H1 (cell line): ENCODE measurements around the gene CRYBB2. TPM values are rescaled to one million over a fixed set of nuclear protein-coding genes. Genes with fewer than 3 reads are reported as not detected.

Source experiments
- ASH2L ChIP-seq: fragments of 200-600, 300-600 bp; sonication (generic); IDR thresholded peaks from one replicate; pipeline ENCODE4 v1.7.1; 2017; ENCODE audit warnings: low read length
- CREB1 ChIP-seq: IDR thresholded peaks from 2 replicates; pipeline ENCODE4 v1.6.1; 2012; ENCODE audit warnings: inconsistent platforms
- HDAC6 ChIP-seq: IDR thresholded peaks from one replicate; pipeline ENCODE4 v1.7.1; 2012; ENCODE audit warnings: low read depth, mild to moderate bottlenecking, inconsistent platforms, low read length, moderate library complexity
- RNF2 ChIP-seq: fragments of 200-900, 300-1000 bp; sonication (generic); IDR thresholded peaks from 2 replicates; pipeline ENCODE4 v1.7.1; 2016; ENCODE audit warnings: borderline replicate concordance, low read depth, mild to moderate bottlenecking, antibody characterized with exemption, low read length; ENCODE audit not compliant: poor library complexity, severe bottlenecking; ENCODE audit errors: missing control alignments
- SP1 ChIP-seq: IDR thresholded peaks from 2 replicates; pipeline ENCODE4 v1.6.1; 2011; ENCODE audit warnings: low read depth, low read length
- TAF1 ChIP-seq: IDR thresholded peaks from 2 replicates; pipeline ENCODE4 v1.6.1; 2011; ENCODE audit warnings: mild to moderate bottlenecking, low read depth, low read length
- polyA plus RNA-seq, 7 experiments: library from polyadenylated mRNA; depleted of rRNA in 3 of 7; stranded (reverse) in 5 of 7; unstranded in 2 of 7; fragments of >200 nt in 5 of 7; fragments of 200-250 nt in 2 of 7; gene quantifications; 1 replicate in 5 of 7; 2 replicates in 1 of 7; 4 replicates in 1 of 7; pipeline versions ENCODE4 v1.2.1 to v1.2.3, GENCODE V29; 2011 to 2013; ENCODE audit warnings: missing spikeins in 2 of 7, mixed read lengths in 2 of 7
- total RNA-seq: library from RNA; stranded (reverse); fragmentation: NEBNext Ultra II Directional; extraction: Animal tissue kit (Norgen Biotek cat#: 25700); gene quantifications from 2 replicates; pipeline ENCODE4 v1.2.1, GENCODE V29; 2021

Gene CRYBB2
- total and polyA plus RNA-seq, 2 of the 8 experiments (the other 6 are each of a cell fraction or from before 2014, with no cell fraction given): 0.12 TPM; not detected in 1

DNA sequence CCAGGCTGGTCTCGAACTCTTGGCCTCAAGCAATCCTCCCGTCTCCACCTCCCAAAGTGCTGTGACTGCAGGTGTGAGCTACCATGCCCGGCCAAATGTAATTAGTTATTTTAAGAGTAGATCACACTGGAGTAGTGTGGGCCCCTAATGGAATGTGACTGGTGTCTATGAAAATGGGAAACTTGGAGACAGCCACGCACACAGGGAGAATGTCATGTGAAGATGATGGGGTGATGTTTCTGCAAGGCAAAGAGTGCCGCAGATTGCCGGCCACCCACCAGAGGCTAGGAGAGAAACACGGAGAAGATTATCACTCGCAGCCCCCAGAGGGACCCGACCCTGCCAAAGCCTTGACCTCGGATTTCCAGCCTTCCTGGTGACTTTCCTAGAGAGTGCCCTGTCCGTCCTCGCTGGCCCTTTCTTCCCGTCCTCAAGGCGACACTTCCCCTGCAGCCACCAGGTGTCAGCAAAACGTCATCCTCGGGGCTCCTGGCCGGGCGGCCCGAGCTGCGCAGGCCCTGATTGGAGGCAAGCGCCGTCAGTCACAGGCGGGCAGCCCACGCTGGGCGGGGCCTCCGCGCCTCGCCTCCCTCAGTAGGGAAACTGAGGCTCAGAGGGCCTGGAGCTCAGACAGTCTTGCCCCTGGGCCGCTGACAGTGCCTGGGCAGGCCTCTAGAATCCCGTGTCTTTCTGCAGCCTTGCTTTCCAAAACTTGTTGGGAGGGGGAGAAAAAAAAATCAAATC is 16.3 kb downstream of the CRYBB2 start (continued):
- peak; percentile 62 for TF ChIP-seq CREB1
- TF ChIP-seq RNF2: no peak
- no peak for TF ChIP-seq HDAC6
- no peak for TF ChIP-seq TAF1
- TF ChIP-seq ASH2L: no peak
- peak; percentile 94 for TF ChIP-seq SP1
